WTC11 (cell line): ENCODE results near the gene PTPRN2. TPM values are rescaled to one million over a fixed set of nuclear protein-coding genes. Genes with fewer than 3 reads are reported as not detected.
"Not testable (repeated sequence)": the region's sequence is repeated elsewhere in the genome, so short reads cannot be mapped to it uniquely, and the experiment has no call there.

ENCODE experiments used
- ATAC-seq: fragments of 200-7000 bp; cut with Tn5 transposase; 2 replicates; pipeline ENCODE4 v1.10.0; 2021; ENCODE audit warnings: mild to moderate bottlenecking, moderate library complexity
- CTCF ChIA-PET: fragments of 300-600 bp; sonication (Branson Sonifier 250); formaldehyde crosslinking; loops from one replicate; lab custom pipeline; 2021; ENCODE audit warnings: antibody characterized with exemption; lab: Charles Lee
- POLR2A ChIA-PET: fragments of 350-600 bp; sonication (Branson Sonifier 250); formaldehyde crosslinking; loops from one replicate; lab custom pipeline; 2021; ENCODE audit warnings: antibody characterized with exemption; lab: Charles Lee
- DNase-seq: peaks from one replicate; pipeline ENCODE4 v3.0.0; 2021; ENCODE audit warnings: low spot score
- H3K27ac Mint-ChIP-seq: 2 replicates; pipeline ENCODE4 v1.8.0; 2021; ENCODE audit warnings: mixed read lengths
- H3K27me3 Mint-ChIP-seq: 2 replicates; pipeline ENCODE4 v1.8.0; 2021; ENCODE audit warnings: low read depth, mild to moderate bottlenecking, moderate library complexity, mixed read lengths
- H3K36me3 Mint-ChIP-seq: 2 replicates; pipeline ENCODE4 v1.8.0; 2021; ENCODE audit warnings: mixed read lengths
- H3K4me1 Mint-ChIP-seq: 2 replicates; pipeline ENCODE4 v1.8.0; 2022; ENCODE audit warnings: mixed read lengths
- H3K4me3 Mint-ChIP-seq: 2 replicates; pipeline ENCODE4 v1.8.0; 2021; ENCODE audit warnings: mild to moderate bottlenecking, moderate library complexity, mixed read lengths
- H3K9me3 Mint-ChIP-seq: 2 replicates; pipeline ENCODE4 v1.8.0; 2021; ENCODE audit warnings: mixed read lengths
- FOXJ3 ChIP-seq: sonication (generic); formaldehyde crosslinking; IDR thresholded peaks from 2 replicates; pipeline ENCODE4 v1.9.0; 2021; ENCODE audit warnings: missing genetic modification reagents, mild to moderate bottlenecking, borderline replicate concordance
- MYBL2 ChIP-seq: sonication (generic); formaldehyde crosslinking; IDR thresholded peaks from 2 replicates; pipeline ENCODE4 v1.8.1; 2023; ENCODE audit warnings: mild to moderate bottlenecking, moderate library complexity, missing genetic modification reagents
- RELA ChIP-seq: sonication (generic); formaldehyde crosslinking; IDR thresholded peaks from 2 replicates; pipeline ENCODE4 v1.8.1; 2022; ENCODE audit warnings: missing genetic modification reagents, mild to moderate bottlenecking, borderline replicate concordance
- RORB ChIP-seq: fragments of 250-450 bp; sonication (Bioruptor Pico); IDR thresholded peaks from 2 replicates; pipeline ENCODE4 v1.9.0; 2021; ENCODE audit warnings: mild to moderate bottlenecking
- SMAD4 ChIP-seq: sonication (generic); formaldehyde crosslinking; IDR thresholded peaks from 2 replicates; pipeline ENCODE4 v1.8.0; 2022; ENCODE audit warnings: mild to moderate bottlenecking, missing genetic modification reagents
- ZNF219 ChIP-seq: sonication (generic); formaldehyde crosslinking; IDR thresholded peaks from 2 replicates; pipeline ENCODE4 v1.8.0; 2023; ENCODE audit warnings: missing genetic modification reagents, mild to moderate bottlenecking, borderline replicate concordance
- ZNF396 ChIP-seq: fragments of 250-450 bp; sonication (Bioruptor Pico); IDR thresholded peaks from 2 replicates; pipeline ENCODE4 v1.8.0; 2021; ENCODE audit warnings: mild to moderate bottlenecking, moderate library complexity, borderline replicate concordance
- ZNF423 ChIP-seq: fragments of 250-450 bp; sonication (Bioruptor Pico); IDR thresholded peaks from 2 replicates; pipeline ENCODE4 v2.1.2; 2022; ENCODE audit warnings: mild to moderate bottlenecking, moderate library complexity
- total RNA-seq: library from RNA; stranded (reverse); gene quantifications from 3 replicates; pipeline ENCODE4 v1.2.3, GENCODE V29; 2021
- TF ChIP-seq, protein P1 (sequence below): sonication (generic); formaldehyde crosslinking; IDR thresholded peaks from 2 replicates; pipeline ENCODE4 v1.8.0; 2022; ENCODE audit warnings: missing genetic modification reagents
- TF ChIP-seq, protein P2 (sequence below): sonication (generic); formaldehyde crosslinking; conservative IDR thresholded peaks from 2 replicates; pipeline ENCODE4 v1.8.1; 2022; ENCODE audit warnings: mild to moderate bottlenecking, missing genetic modification reagents
- TF ChIP-seq, protein P3 (sequence below): fragments of 250-450 bp; sonication (Bioruptor Pico); IDR thresholded peaks from 2 replicates; pipeline ENCODE4 v2.1.2; 2022; ENCODE audit warnings: mild to moderate bottlenecking, moderate library complexity
- TF ChIP-seq, protein P4 (sequence below): sonication (generic); formaldehyde crosslinking; IDR thresholded peaks from 2 replicates; pipeline ENCODE4 v1.8.1; 2022; ENCODE audit warnings: low read depth, mild to moderate bottlenecking, moderate library complexity, missing genetic modification reagents, borderline replicate concordance
- TF ChIP-seq, protein P5 (sequence below): sonication (generic); formaldehyde crosslinking; IDR thresholded peaks from 2 replicates; pipeline ENCODE4 v1.8.0; 2022; ENCODE audit warnings: mild to moderate bottlenecking, missing genetic modification reagents
- TF ChIP-seq, protein P6 (sequence below): fragments of 250-450 bp; sonication (Bioruptor Pico); IDR thresholded peaks from 2 replicates; pipeline ENCODE4 v1.8.0; 2021; ENCODE audit warnings: mild to moderate bottlenecking

Gene PTPRN2
- total RNA-seq, 1 experiment from 2014 or later, result 4.7 TPM

DNA sequence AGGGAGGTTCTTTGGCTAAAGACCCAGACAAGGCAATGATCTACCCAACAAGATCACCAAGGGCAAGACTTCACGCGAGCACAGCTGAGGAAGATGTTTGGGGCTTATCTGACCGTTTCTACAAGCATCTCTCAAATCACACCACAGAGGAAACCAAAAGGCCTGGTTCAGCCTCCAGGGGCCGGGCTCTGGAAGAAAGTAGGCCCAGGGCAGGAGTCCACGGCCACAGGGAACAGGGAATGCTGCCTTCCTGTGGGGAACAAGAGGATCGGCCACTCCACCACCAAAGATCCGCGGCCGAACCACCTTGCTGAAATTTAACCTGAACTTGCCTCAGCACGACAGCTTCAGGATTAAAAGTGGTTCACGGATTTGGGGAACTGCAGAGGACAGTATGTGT lies 332.5 kb downstream of the PTPRN2 start (continued):
- TF ChIP-seq, protein P1, sequence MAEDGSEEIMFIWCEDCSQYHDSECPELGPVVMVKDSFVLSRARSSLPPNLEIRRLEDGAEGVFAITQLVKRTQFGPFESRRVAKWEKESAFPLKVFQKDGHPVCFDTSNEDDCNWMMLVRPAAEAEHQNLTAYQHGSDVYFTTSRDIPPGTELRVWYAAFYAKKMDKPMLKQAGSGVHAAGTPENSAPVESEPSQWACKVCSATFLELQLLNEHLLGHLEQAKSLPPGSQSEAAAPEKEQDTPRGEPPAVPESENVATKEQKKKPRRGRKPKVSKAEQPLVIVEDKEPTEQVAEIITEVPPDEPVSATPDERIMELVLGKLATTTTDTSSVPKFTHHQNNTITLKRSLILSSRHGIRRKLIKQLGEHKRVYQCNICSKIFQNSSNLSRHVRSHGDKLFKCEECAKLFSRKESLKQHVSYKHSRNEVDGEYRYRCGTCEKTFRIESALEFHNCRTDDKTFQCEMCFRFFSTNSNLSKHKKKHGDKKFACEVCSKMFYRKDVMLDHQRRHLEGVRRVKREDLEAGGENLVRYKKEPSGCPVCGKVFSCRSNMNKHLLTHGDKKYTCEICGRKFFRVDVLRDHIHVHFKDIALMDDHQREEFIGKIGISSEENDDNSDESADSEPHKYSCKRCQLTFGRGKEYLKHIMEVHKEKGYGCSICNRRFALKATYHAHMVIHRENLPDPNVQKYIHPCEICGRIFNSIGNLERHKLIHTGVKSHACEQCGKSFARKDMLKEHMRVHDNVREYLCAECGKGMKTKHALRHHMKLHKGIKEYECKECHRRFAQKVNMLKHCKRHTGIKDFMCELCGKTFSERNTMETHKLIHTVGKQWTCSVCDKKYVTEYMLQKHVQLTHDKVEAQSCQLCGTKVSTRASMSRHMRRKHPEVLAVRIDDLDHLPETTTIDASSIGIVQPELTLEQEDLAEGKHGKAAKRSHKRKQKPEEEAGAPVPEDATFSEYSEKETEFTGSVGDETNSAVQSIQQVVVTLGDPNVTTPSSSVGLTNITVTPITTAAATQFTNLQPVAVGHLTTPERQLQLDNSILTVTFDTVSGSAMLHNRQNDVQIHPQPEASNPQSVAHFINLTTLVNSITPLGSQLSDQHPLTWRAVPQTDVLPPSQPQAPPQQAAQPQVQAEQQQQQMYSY (CRISPR knock-in tag), result no peak
- no peak for TF ChIP-seq RORB (CRISPR knock-in tag)
- no peak for TF ChIP-seq ZNF396 (CRISPR knock-in tag)
- TF ChIP-seq, protein P2, sequence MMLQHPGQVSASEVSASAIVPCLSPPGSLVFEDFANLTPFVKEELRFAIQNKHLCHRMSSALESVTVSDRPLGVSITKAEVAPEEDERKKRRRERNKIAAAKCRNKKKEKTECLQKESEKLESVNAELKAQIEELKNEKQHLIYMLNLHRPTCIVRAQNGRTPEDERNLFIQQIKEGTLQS (CRISPR knock-in tag), result no peak

DNA sequence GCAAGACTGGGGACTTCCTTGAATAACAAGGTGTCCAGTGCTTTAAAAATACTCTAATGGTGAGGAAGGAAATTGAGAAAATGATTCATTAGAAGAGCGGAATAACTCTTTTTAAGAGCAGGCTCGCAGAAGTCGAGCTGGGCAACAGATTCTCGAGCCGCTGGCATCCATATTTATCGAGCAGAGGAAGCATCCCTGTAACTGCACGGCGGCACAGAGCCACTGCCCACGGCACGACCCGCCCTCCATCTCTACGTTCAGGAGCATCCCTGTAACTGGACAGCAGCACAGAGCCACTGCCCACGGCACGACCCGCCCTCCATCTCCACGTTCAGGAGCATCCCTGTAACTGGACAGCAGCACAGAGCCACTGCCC lies 334.0 kb downstream of the PTPRN2 start:
- H3K27ac Mint-ChIP-seq, POLR2A ChIA-PET, H3K27me3 Mint-ChIP-seq, H3K4me3 Mint-ChIP-seq, H3K9me3 Mint-ChIP-seq, H3K36me3 Mint-ChIP-seq, CTCF ChIA-PET, H3K4me1 Mint-ChIP-seq, ATAC-seq, DNase-seq: not testable (repeated sequence)

DNA sequence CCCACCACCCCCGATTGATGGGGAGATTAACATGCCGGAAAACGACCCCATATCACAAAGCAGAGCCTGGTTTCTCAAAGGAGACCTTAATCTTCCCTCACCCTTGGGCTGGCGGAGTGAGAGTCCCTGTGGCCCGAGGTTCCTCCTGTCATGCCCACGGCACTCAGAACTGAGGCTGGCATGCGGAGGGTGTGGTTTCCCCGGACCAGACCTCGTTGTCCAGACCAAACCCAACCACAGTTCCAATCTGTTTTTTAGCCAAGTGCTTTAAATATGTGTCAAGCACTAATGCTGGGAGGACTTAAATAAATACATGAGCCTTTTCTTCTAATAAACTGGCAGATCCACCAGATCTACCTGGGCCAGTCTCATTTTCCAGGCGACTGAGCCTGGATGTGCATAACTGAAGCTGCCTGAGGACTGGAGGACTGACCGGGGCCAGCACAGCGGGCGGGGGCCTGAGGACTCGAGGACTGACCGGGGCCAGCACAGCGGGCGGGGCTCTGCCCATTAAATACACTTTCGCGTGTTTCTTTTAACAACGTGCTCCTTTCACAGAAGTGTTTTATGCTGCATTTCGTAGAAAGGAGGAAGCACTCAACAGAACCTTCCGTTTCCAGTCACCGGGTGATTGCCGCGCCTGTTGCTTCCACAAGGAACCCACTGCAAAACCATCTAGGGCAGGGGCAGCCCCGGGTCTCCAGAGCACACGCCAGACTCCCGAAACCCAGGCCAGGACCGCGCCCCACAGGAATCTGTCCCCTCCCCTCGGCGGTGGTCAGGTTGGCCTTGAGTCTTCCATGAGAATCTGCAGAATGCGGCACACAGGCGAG lies 334.6 kb downstream of the PTPRN2 start:
- H3K4me3 Mint-ChIP-seq, result no peak overlapping the region
- ATAC-seq, result no peak
- CTCF ChIA-PET, result no interaction called here

More for the DNA sequence above, 334.6 kb downstream of the PTPRN2 start:
- TF ChIP-seq ZNF219 (CRISPR knock-in tag) (no peak), ZNF423 (no peak), MYBL2 (CRISPR knock-in tag) (no peak), RELA (no peak), SMAD4 (CRISPR knock-in tag) (no peak), FOXJ3 (CRISPR knock-in tag) (no peak)
- TF ChIP-seq, protein P3, sequence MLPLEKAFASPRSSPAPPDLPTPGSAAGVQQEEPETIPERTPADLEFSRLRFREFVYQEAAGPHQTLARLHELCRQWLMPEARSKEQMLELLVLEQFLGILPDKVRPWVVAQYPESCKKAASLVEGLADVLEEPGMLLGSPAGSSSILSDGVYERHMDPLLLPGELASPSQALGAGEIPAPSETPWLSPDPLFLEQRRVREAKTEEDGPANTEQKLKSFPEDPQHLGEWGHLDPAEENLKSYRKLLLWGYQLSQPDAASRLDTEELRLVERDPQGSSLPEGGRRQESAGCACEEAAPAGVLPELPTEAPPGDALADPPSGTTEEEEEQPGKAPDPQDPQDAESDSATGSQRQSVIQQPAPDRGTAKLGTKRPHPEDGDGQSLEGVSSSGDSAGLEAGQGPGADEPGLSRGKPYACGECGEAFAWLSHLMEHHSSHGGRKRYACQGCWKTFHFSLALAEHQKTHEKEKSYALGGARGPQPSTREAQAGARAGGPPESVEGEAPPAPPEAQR (CRISPR knock-in tag), result no peak
- TF ChIP-seq, protein P4, sequence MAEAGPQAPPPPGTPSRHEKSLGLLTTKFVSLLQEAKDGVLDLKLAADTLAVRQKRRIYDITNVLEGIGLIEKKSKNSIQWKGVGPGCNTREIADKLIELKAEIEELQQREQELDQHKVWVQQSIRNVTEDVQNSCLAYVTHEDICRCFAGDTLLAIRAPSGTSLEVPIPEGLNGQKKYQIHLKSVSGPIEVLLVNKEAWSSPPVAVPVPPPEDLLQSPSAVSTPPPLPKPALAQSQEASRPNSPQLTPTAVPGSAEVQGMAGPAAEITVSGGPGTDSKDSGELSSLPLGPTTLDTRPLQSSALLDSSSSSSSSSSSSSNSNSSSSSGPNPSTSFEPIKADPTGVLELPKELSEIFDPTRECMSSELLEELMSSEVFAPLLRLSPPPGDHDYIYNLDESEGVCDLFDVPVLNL, result no peak
- TF ChIP-seq, protein P5, sequence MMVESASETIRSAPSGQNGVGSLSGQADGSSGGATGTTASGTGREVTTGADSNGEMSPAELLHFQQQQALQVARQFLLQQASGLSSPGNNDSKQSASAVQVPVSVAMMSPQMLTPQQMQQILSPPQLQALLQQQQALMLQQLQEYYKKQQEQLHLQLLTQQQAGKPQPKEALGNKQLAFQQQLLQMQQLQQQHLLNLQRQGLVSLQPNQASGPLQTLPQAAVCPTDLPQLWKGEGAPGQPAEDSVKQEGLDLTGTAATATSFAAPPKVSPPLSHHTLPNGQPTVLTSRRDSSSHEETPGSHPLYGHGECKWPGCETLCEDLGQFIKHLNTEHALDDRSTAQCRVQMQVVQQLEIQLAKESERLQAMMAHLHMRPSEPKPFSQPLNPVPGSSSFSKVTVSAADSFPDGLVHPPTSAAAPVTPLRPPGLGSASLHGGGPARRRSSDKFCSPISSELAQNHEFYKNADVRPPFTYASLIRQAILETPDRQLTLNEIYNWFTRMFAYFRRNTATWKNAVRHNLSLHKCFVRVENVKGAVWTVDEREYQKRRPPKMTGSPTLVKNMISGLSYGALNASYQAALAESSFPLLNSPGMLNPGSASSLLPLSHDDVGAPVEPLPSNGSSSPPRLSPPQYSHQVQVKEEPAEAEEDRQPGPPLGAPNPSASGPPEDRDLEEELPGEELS (CRISPR knock-in tag), result no peak
- TF ChIP-seq, protein P6, sequence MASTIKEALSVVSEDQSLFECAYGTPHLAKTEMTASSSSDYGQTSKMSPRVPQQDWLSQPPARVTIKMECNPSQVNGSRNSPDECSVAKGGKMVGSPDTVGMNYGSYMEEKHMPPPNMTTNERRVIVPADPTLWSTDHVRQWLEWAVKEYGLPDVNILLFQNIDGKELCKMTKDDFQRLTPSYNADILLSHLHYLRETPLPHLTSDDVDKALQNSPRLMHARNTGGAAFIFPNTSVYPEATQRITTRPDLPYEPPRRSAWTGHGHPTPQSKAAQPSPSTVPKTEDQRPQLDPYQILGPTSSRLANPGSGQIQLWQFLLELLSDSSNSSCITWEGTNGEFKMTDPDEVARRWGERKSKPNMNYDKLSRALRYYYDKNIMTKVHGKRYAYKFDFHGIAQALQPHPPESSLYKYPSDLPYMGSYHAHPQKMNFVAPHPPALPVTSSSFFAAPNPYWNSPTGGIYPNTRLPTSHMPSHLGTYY (CRISPR knock-in tag), result no peak
- Mint-ChIP-seq H3K27ac (no peak overlapping the region; the same call in 1 of the 2 replicates), H3K4me1 (peaks cover under 1% of the 10 kb centered on the region; the same call in 1 of the 2 replicates), H3K9me3 (no peaks in the 10 kb centered on the region; the same call in 1 of the 2 replicates), H3K36me3 (no peaks in the 10 kb centered on the region), H3K27me3 (no peaks in the 10 kb centered on the region; the same call in 1 of the 2 replicates)
- peak; percentile 8 for DNase-seq
- POLR2A ChIA-PET, result no interaction called here
